Peyer's patch (tissue), 4 donors: ENCODE data around the gene CHCHD4. TPM values are rescaled to one million over a fixed set of nuclear protein-coding genes. Genes with fewer than 3 reads are reported as not detected.
"Not testable (repeated sequence)": the region's sequence is repeated elsewhere in the genome, so short reads cannot be mapped to it uniquely, and the experiment has no call there.

Experiments used
- DNase-seq, 3 donors: peaks; one replicate each; pipeline ENCODE4 v3.0.0-alpha.2; 2017 to 2019
- H3K27ac ChIP-seq, 4 donors: fragments of 200-600 bp; sonication (generic); one replicate each; pipeline ENCODE4 v1.5.1; 2016 to 2019
- H3K27me3 ChIP-seq, 2 donors: fragments of 200-600 bp; sonication (generic); one replicate each; pipeline ENCODE4 v1.5.1; 2019
- H3K36me3 ChIP-seq, 3 donors: fragments of 200-600 bp; sonication (generic); one replicate each; pipeline ENCODE4 v1.5.1; 2016 to 2019
- H3K4me1 ChIP-seq, 4 donors: fragments of 200-600 bp; sonication (generic); one replicate each; pipeline ENCODE4 v1.5.1; 2016 to 2019
- H3K4me3 ChIP-seq, 4 donors: fragments of 200-600 bp; sonication (generic); 1 replicate in 3 of 4; 2 replicates in 1 of 4; pipeline ENCODE4 v1.5.1; 2016 to 2019; ENCODE audit warnings: mild to moderate bottlenecking in 1 of 4
- H3K9me3 ChIP-seq, 4 donors: fragments of 200-600 bp; sonication (generic); one replicate each; pipeline ENCODE4 v1.5.1; 2016 to 2019; ENCODE audit warnings: mild to moderate bottlenecking in 1 of 4
- POLR2A ChIP-seq, 2 donors: fragments of 450-650 bp; IDR thresholded peaks; one replicate each; pipeline ENCODE4 v1.5.1; 2017; ENCODE audit warnings: antibody characterized with exemption in 2 of 2, mild to moderate bottlenecking in 2 of 2, moderate library complexity in 2 of 2
- total RNA-seq, 4 donors: library from RNA; depleted of rRNA; stranded (reverse); fragments of >200 nt; gene quantifications; one replicate each; pipeline ENCODE4 v1.1.0, GENCODE V29; 2016
- TF ChIP-seq, protein P1 (sequence below), 6 experiments: fragments of 450-650 bp in 4 of 6; fragments of 200-600 bp in 2 of 6; sonication (generic) in 1 of 6; IDR thresholded peaks; one replicate each; pipeline ENCODE4 v1.5.1; 2017 to 2019; ENCODE audit warnings: antibody characterized with exemption in 6 of 6, mild to moderate bottlenecking in 3 of 6, moderate library complexity in 1 of 6

CHCHD4 gene
- total RNA-seq, 4 donors from 2014 or later: 10.7 to 15.7 (median 11.6) TPM

DNA sequence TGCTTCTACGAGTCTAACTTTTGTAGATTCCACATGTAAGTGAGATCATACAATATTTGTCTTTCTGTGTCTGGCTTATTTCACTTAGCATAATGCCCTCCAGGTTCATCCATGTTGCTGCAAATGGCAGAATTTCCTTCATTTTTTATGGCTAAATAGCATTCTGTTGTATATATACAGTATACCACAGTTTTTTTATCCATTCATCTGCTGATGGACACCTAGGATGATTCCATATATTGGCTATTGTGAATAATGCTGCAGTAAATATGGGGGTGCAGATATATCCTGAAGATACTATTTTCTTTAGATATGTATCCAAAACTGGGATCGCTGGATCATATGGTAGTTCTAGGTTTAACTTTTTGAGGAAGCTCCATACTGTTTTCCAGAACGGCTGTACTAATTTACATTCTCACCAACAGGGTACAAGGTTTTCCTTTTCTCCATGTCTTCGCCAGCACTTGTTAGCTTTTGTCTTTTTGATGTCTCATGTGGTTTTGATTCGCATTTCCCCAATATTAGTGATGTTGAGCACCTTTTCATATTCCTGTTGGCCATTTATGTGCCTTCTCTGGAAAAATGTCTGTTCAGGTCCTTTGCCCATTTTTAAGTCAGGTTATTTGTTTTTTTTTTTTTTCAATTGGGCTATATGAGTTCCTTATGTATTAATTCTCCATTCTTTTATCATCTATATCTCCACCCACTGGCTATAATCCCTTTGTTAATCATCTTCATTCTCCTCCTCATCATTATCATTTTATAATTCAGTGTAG is 26.9 kb downstream of the CHCHD4 start:
- no peaks in the 10 kb centered on the region for H3K9me3 ChIP-seq
- TF ChIP-seq POLR2A (IDR thresholded peaks at IDR 0.05): no peak
- TF ChIP-seq, protein P1, sequence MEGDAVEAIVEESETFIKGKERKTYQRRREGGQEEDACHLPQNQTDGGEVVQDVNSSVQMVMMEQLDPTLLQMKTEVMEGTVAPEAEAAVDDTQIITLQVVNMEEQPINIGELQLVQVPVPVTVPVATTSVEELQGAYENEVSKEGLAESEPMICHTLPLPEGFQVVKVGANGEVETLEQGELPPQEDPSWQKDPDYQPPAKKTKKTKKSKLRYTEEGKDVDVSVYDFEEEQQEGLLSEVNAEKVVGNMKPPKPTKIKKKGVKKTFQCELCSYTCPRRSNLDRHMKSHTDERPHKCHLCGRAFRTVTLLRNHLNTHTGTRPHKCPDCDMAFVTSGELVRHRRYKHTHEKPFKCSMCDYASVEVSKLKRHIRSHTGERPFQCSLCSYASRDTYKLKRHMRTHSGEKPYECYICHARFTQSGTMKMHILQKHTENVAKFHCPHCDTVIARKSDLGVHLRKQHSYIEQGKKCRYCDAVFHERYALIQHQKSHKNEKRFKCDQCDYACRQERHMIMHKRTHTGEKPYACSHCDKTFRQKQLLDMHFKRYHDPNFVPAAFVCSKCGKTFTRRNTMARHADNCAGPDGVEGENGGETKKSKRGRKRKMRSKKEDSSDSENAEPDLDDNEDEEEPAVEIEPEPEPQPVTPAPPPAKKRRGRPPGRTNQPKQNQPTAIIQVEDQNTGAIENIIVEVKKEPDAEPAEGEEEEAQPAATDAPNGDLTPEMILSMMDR (IDR thresholded peaks at IDR 0.05): no peak
- H3K4me3 ChIP-seq: no peak overlapping the region
- H3K36me3 ChIP-seq: no peaks in the 10 kb centered on the region
- H3K4me1 ChIP-seq: no peaks in the 10 kb centered on the region
- DNase-seq: no peak
- no peaks in the 10 kb centered on the region for H3K27me3 ChIP-seq
- H3K27ac ChIP-seq: no peak overlapping the region

DNA sequence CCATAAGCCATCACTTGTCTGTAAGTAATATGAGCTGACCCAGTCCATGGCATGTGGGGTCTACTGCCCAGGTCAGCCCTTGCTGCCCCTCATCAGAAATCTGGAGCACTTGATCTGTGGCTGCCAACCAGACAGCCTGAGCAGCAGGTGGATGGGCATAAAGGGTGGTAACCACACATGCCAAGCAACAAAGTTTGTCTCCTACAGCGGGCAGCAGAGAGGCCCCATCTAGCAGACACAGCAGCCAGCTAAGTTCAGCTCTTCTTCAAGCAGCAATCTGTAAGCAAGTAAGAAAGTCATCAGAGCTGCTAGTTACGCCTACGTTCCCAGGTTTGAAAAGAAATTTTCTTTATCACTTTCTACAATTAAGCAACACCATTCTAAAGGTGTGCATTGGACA is 27.9 kb downstream of the CHCHD4 start:
- TF ChIP-seq POLR2A (IDR thresholded peaks at IDR 0.05): no peak
- TF ChIP-seq, protein P1 (IDR thresholded peaks at IDR 0.05): no peak
- no peak for DNase-seq
- Histone ChIP-seq H3K27ac (no peak overlapping the region), H3K36me3 (no peaks in the 10 kb centered on the region), H3K9me3 (no peaks in the 10 kb centered on the region), H3K4me3 (no peak overlapping the region), H3K4me1 (no peaks in the 10 kb centered on the region), H3K27me3 (no peaks in the 10 kb centered on the region)

DNA sequence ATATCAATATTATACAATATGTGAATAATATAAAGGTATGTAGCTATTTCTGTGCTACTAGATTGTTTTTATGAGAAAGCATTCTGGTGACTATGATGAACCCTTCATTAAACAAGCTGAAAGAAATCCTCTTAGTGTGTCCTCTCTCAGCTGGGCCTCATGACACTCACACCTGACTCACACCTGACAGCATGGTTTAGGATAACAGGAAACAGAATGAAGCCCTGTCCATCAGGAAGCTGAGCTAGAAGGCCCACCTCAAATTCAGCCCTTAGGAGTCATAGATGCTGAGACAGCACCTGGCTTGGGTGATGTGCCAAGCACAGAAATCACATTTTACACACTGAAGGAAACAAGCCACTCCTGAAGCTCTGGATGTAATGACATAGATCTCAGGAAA is 30.8 kb downstream of the CHCHD4 start:
- H3K4me3 ChIP-seq: no peak overlapping the region
- no peaks in the 10 kb centered on the region for H3K27me3 ChIP-seq
- no peaks in the 10 kb centered on the region for H3K9me3 ChIP-seq
- no peaks in the 10 kb centered on the region for H3K36me3 ChIP-seq
- TF ChIP-seq, protein P1 (IDR thresholded peaks at IDR 0.05): no peak
- no peak for TF ChIP-seq POLR2A (IDR thresholded peaks at IDR 0.05)
- no peak overlapping the region for H3K27ac ChIP-seq
- no peak for DNase-seq
- H3K4me1 ChIP-seq: no peaks in the 10 kb centered on the region

DNA sequence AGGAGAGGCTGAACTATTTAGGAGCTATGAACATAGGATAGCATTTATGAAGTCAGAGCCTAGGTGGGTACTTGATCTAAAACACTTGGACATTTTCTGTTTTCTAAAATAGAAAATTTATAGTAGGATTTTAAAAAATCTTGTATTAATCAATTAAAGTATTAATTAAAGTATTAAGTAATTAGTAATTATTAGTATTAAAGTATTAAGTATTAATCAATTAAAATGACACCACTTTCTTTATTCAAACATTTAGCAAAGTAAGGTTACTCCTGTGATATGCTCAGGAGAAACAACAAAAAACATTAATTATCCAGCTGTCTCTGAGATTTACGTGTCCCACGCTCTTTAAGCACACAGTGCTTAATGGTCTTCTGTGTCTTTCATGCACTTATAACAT is 32.2 kb downstream of the CHCHD4 start:
- no peaks in the 10 kb centered on the region for H3K27me3 ChIP-seq
- H3K4me1 ChIP-seq: no peaks in the 10 kb centered on the region
- peaks cover 0 to 7% (median 2%) of the 10 kb centered on the region in 4 donors for H3K9me3 ChIP-seq
- DNase-seq: no peak
- TF ChIP-seq, protein P1 (IDR thresholded peaks at IDR 0.05): no peak
- no peak overlapping the region for H3K27ac ChIP-seq
- no peak overlapping the region for H3K4me3 ChIP-seq
- H3K36me3 ChIP-seq: no peaks in the 10 kb centered on the region

DNA sequence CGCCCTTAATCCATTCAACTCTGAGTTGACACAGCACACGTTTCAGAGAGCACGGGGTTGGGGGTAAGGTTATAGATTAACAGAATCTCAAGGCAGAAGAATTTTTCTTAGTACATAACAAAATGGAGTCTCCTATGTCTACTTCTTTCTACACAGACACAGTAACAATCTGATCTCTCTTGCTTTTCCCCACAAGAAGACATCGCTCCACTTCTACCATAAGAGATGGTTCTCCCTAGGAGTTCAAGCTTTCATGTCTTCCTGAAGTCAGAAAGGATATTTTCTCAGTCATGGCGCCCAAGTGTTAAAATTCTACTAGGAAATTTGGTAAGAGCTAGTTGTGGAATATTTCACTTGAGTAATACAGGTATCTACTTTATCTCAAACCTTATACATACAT is 32.7 kb downstream of the CHCHD4 start:
- not testable (repeated sequence) for H3K27me3 ChIP-seq, H3K27ac ChIP-seq, DNase-seq, H3K36me3 ChIP-seq, H3K4me3 ChIP-seq, H3K4me1 ChIP-seq, H3K9me3 ChIP-seq

- not testable (repeated sequence) for H3K27me3 ChIP-seq, H3K4me1 ChIP-seq, DNase-seq, H3K4me3 ChIP-seq, H3K27ac ChIP-seq, H3K36me3 ChIP-seq, H3K9me3 ChIP-seq
Observed at GRCh38 chr3:14087461-14087860, 37.2 kb downstream of the CHCHD4 start.
